ENCODE measurements around the gene EIF1. TPM values are rescaled to one million over a fixed set of nuclear protein-coding genes. Genes with fewer than 3 reads are reported as not detected.

Gene EIF1
- total RNA-seq, 1 donor from 2014 or later = 1,125 TPM

GRCh38 chr17:41723801-41724475 is 35.3 kb downstream of the EIF1 start:
- Histone ChIP-seq H3K4me3 (no peak overlapping the region), H3K27ac (replicated peaks) (no peak overlapping the region), H3K27me3 (ENCODE audit: low read depth) (peaks cover 17% of the 10 kb centered on the region), H3K36me3 (no peaks in the 10 kb centered on the region), H3K4me1 (no peaks in the 10 kb centered on the region), H3K9me3 (replicated peaks) (no peaks in the 10 kb centered on the region)
- no peak for DNase-seq
- intact Hi-C loops (cut with micrococcal nuclease) = no loop called here
- TF ChIP-seq CTCF (IDR thresholded peaks at IDR 0.05; ENCODE audit: borderline replicate concordance) = no peak

- Histone ChIP-seq H3K27me3 (ENCODE audit: low read depth) (peaks cover 17% of the 10 kb centered on the region), H3K27ac (replicated peaks) (no peak overlapping the region), H3K36me3 (no peaks in the 10 kb centered on the region), H3K4me1 (no peaks in the 10 kb centered on the region), H3K9me3 (replicated peaks) (no peaks in the 10 kb centered on the region), H3K4me3 (no peak overlapping the region)
- no peak for DNase-seq
- intact Hi-C loops (cut with micrococcal nuclease) = no loop called here
- no peak for TF ChIP-seq CTCF (IDR thresholded peaks at IDR 0.05; ENCODE audit: borderline replicate concordance)
These were observed 35.9 kb downstream of the EIF1 start for GRCh38 chr17:41724476-41725050.

- intact Hi-C loops (cut with micrococcal nuclease) = no loop called here
- Histone ChIP-seq H3K9me3 (replicated peaks) (no peaks in the 10 kb centered on the region), H3K4me3 (no peak overlapping the region), H3K4me1 (no peaks in the 10 kb centered on the region), H3K27ac (replicated peaks) (no peak overlapping the region), H3K36me3 (no peaks in the 10 kb centered on the region), H3K27me3 (ENCODE audit: low read depth) (peaks cover 19% of the 10 kb centered on the region)
- no peak for DNase-seq
- no peak for TF ChIP-seq CTCF (IDR thresholded peaks at IDR 0.05; ENCODE audit: borderline replicate concordance)
These were observed 36.4 kb downstream of the EIF1 start for GRCh38 chr17:41725134-41725533.

- DNase-seq = no peak
- Histone ChIP-seq H3K27ac (replicated peaks) (no peak overlapping the region), H3K36me3 (no peaks in the 10 kb centered on the region), H3K27me3 (ENCODE audit: low read depth) (peaks cover 38% of the 10 kb centered on the region), H3K4me3 (no peak overlapping the region), H3K4me1 (no peaks in the 10 kb centered on the region), H3K9me3 (replicated peaks) (no peaks in the 10 kb centered on the region)
- intact Hi-C loops (cut with micrococcal nuclease) = no loop called here
- TF ChIP-seq CTCF (IDR thresholded peaks at IDR 0.05; ENCODE audit: borderline replicate concordance) = no peak
These were observed 39.4 kb downstream of the EIF1 start for GRCh38 chr17:41728056-41728455.

- Histone ChIP-seq H3K4me3 (no peak overlapping the region), H3K36me3 (no peaks in the 10 kb centered on the region), H3K4me1 (peaks cover 20% of the 10 kb centered on the region), H3K27ac (replicated peaks) (no peak overlapping the region), H3K9me3 (replicated peaks) (no peaks in the 10 kb centered on the region), H3K27me3 (ENCODE audit: low read depth) (peaks cover 60% of the 10 kb centered on the region)
- no peak for DNase-seq
- no peak for TF ChIP-seq CTCF (IDR thresholded peaks at IDR 0.05; ENCODE audit: borderline replicate concordance)
- intact Hi-C loops (cut with micrococcal nuclease) = no loop called here
These were observed 41.8 kb downstream of the EIF1 start for GRCh38 chr17:41730479-41730878.
